Activated T-cell treated with anti-CD3 and anti-CD28 coated beads, Interleukin-2, amount 50 U/mL, for 72 hours (primary cell): ENCODE results near the gene SLC22A23. TPM values are rescaled to one million over a fixed set of nuclear protein-coding genes. Genes with fewer than 3 reads are reported as not detected.

Source experiments
- ATAC-seq, 2 donors: fragments of 150-1000 bp; cut with Tn5 transposase; replicated peaks in 1 of 2; 2 replicates each; pipeline ENCODE4 v1.10.0; 2021; ENCODE audit warnings: moderate library complexity in 2 of 2, mild to moderate bottlenecking in 1 of 2
- DNase-seq, 2 donors: peaks; one replicate each; pipeline ENCODE4 v3.0.0; 2021 to 2022; ENCODE audit warnings: mixed read lengths in 1 of 2
- H3K27ac Mint-ChIP-seq: one replicate; pipeline ENCODE4 v1.8.0; 2022; ENCODE audit warnings: mild to moderate bottlenecking, moderate library complexity, mixed read lengths
- H3K27me3 Mint-ChIP-seq: one replicate; pipeline ENCODE4 v1.8.0; 2022; ENCODE audit warnings: low read depth, mixed read lengths
- H3K36me3 Mint-ChIP-seq, 2 donors: one replicate each; pipeline ENCODE4 v1.8.0; 2022; ENCODE audit warnings: mixed read lengths in 2 of 2, mild to moderate bottlenecking in 1 of 2; ENCODE audit not compliant: insufficient read depth in 2 of 2
- H3K4me1 Mint-ChIP-seq: one replicate; pipeline ENCODE4 v1.8.0; 2022; ENCODE audit warnings: low read depth, mixed read lengths
- H3K4me3 Mint-ChIP-seq, 2 donors: one replicate each; pipeline ENCODE4 v1.8.0; 2022; ENCODE audit warnings: mild to moderate bottlenecking in 2 of 2, mixed read lengths in 2 of 2, moderate library complexity in 2 of 2
- H3K9me3 Mint-ChIP-seq, 2 donors: one replicate each; pipeline ENCODE4 v1.8.0; 2022; ENCODE audit warnings: mixed read lengths in 2 of 2
- total RNA-seq, 2 donors: library from RNA; stranded (reverse); gene quantifications; one replicate each; pipeline ENCODE4 v1.2.3, GENCODE V29; 2022

The SLC22A23 gene
- total RNA-seq, 2 donors from 2014 or later, result 1.5 to 2.0 TPM

GRCh38 chr6:3489027-3489757, 32.3 kb upstream of the SLC22A23 start:
- H3K27me3 Mint-ChIP-seq, result peaks cover 20% of the 10 kb centered on the region
- no peaks in the 10 kb centered on the region for H3K9me3 Mint-ChIP-seq
- ATAC-seq (no peak), DNase-seq (no peak)
- no peaks in the 10 kb centered on the region for H3K36me3 Mint-ChIP-seq
- H3K27ac Mint-ChIP-seq, result no peak overlapping the region
- H3K4me3 Mint-ChIP-seq, result no peak overlapping the region
- H3K4me1 Mint-ChIP-seq, result no peaks in the 10 kb centered on the region

- DNase-seq, result no peak
- peaks cover 4 to 12% of the 10 kb centered on the region in 2 donors for H3K36me3 Mint-ChIP-seq
- peaks cover 7% of the 10 kb centered on the region in 2 donors for H3K9me3 Mint-ChIP-seq
- no peak overlapping the region for H3K4me3 Mint-ChIP-seq
- H3K4me1 Mint-ChIP-seq, result no peaks in the 10 kb centered on the region
- peaks cover 26% of the 10 kb centered on the region for H3K27me3 Mint-ChIP-seq
- no peak overlapping the region for H3K27ac Mint-ChIP-seq
- ATAC-seq, result no peak
These were observed 28.1 kb upstream of the SLC22A23 start for GRCh38 chr6:3484946-3485345.

- H3K27ac Mint-ChIP-seq, result no peak overlapping the region
- H3K36me3 Mint-ChIP-seq, result peaks cover 7 to 14% of the 10 kb centered on the region in 2 donors
- H3K27me3 Mint-ChIP-seq, result peaks cover 29% of the 10 kb centered on the region
- peaks cover 9 to 10% of the 10 kb centered on the region in 2 donors for H3K9me3 Mint-ChIP-seq
- DNase-seq (no peak), ATAC-seq (no peak)
- no peaks in the 10 kb centered on the region for H3K4me1 Mint-ChIP-seq
- no peak overlapping the region for H3K4me3 Mint-ChIP-seq
These were observed 27.3 kb upstream of the SLC22A23 start for GRCh38 chr6:3484192-3484591.

- ATAC-seq (no peak), DNase-seq (no peak)
- Mint-ChIP-seq H3K4me3 (no peak overlapping the region), H3K36me3 (peaks cover 7 to 14% of the 10 kb centered on the region in 2 donors), H3K27me3 (peaks cover 31% of the 10 kb centered on the region), H3K4me1 (no peaks in the 10 kb centered on the region), H3K9me3 (peaks cover 9 to 10% of the 10 kb centered on the region in 2 donors), H3K27ac (no peak overlapping the region)
These were observed 26.8 kb upstream of the SLC22A23 start for GRCh38 chr6:3483675-3484074.

- Mint-ChIP-seq H3K4me1 (no peaks in the 10 kb centered on the region), H3K36me3 (peaks cover 7 to 14% of the 10 kb centered on the region in 2 donors), H3K4me3 (no peak overlapping the region), H3K27me3 (peaks cover 33% of the 10 kb centered on the region), H3K27ac (no peak overlapping the region), H3K9me3 (peaks cover 9 to 10% of the 10 kb centered on the region in 2 donors)
- ATAC-seq, result no peak
- DNase-seq, result no peak
These were observed 26.0 kb upstream of the SLC22A23 start for GRCh38 chr6:3482869-3483268.

- Mint-ChIP-seq H3K4me3 (no peak overlapping the region), H3K4me1 (no peaks in the 10 kb centered on the region), H3K27me3 (peaks cover 29% of the 10 kb centered on the region), H3K9me3 (peaks cover 9 to 10% of the 10 kb centered on the region in 2 donors), H3K36me3 (peaks cover 7 to 14% of the 10 kb centered on the region in 2 donors), H3K27ac (no peak overlapping the region)
- no peak for ATAC-seq
- no peak for DNase-seq
These were observed 24.8 kb upstream of the SLC22A23 start for GRCh38 chr6:3481640-3482039.

- Mint-ChIP-seq H3K36me3 (peaks cover 7 to 14% of the 10 kb centered on the region in 2 donors), H3K27ac (no peak overlapping the region), H3K4me3 (no peak overlapping the region), H3K9me3 (peaks cover 9 to 10% of the 10 kb centered on the region in 2 donors), H3K27me3 (peaks cover 29% of the 10 kb centered on the region), H3K4me1 (no peaks in the 10 kb centered on the region)
- ATAC-seq, result no peak
- no peak for DNase-seq
These were observed 23.2 kb upstream of the SLC22A23 start for GRCh38 chr6:3480009-3480408.

GRCh38 chr6:3473773-3474172, 16.9 kb upstream of the SLC22A23 start:
- Mint-ChIP-seq H3K36me3 (no peaks in the 10 kb centered on the region), H3K4me3 (no peak overlapping the region), H3K9me3 (no peaks in the 10 kb centered on the region), H3K4me1 (no peaks in the 10 kb centered on the region), H3K27ac (no peak overlapping the region), H3K27me3 (peaks cover 11% of the 10 kb centered on the region)
- ATAC-seq (no peak), DNase-seq (no peak)

- no peak for ATAC-seq
- no peaks in the 10 kb centered on the region for H3K9me3 Mint-ChIP-seq
- no peaks in the 10 kb centered on the region for H3K27me3 Mint-ChIP-seq
- no peak overlapping the region for H3K4me3 Mint-ChIP-seq
- H3K4me1 Mint-ChIP-seq, result no peaks in the 10 kb centered on the region
- H3K27ac Mint-ChIP-seq, result no peak overlapping the region
- no peak for DNase-seq
- H3K36me3 Mint-ChIP-seq, result no peaks in the 10 kb centered on the region
These were observed 14.9 kb upstream of the SLC22A23 start for GRCh38 chr6:3471711-3472110.

- ATAC-seq (no peak), DNase-seq (no peak)
- H3K4me3 Mint-ChIP-seq, result no peak overlapping the region
- H3K27me3 Mint-ChIP-seq, result no peaks in the 10 kb centered on the region
- no peaks in the 10 kb centered on the region for H3K9me3 Mint-ChIP-seq
- H3K4me1 Mint-ChIP-seq, result no peaks in the 10 kb centered on the region
- H3K36me3 Mint-ChIP-seq, result no peaks in the 10 kb centered on the region
- H3K27ac Mint-ChIP-seq, result no peak overlapping the region
These were observed 14.4 kb upstream of the SLC22A23 start for GRCh38 chr6:3471286-3471685.

- Mint-ChIP-seq H3K27me3 (no peaks in the 10 kb centered on the region), H3K9me3 (peaks cover 0 to 2% of the 10 kb centered on the region in 2 donors), H3K4me3 (no peak overlapping the region), H3K27ac (no peak overlapping the region), H3K36me3 (no peaks in the 10 kb centered on the region), H3K4me1 (no peaks in the 10 kb centered on the region)
- no peak for DNase-seq
- ATAC-seq, result no peak
These were observed 11.7 kb upstream of the SLC22A23 start for GRCh38 chr6:3468585-3468984.

- Mint-ChIP-seq H3K4me1 (no peaks in the 10 kb centered on the region), H3K36me3 (no peaks in the 10 kb centered on the region), H3K4me3 (no peak overlapping the region), H3K9me3 (peaks cover 0 to 2% of the 10 kb centered on the region in 2 donors), H3K27ac (no peak overlapping the region), H3K27me3 (no peaks in the 10 kb centered on the region)
- ATAC-seq (no peak), DNase-seq (no peak)
These were observed 11.1 kb upstream of the SLC22A23 start for GRCh38 chr6:3467996-3468395.

GRCh38 chr6:3466488-3467219, 9.8 kb upstream of the SLC22A23 start:
- DNase-seq (no peak), ATAC-seq (no peak)
- no peaks in the 10 kb centered on the region for H3K4me1 Mint-ChIP-seq
- H3K36me3 Mint-ChIP-seq, result no peaks in the 10 kb centered on the region
- no peaks in the 10 kb centered on the region for H3K27me3 Mint-ChIP-seq
- H3K9me3 Mint-ChIP-seq, result peaks cover 0 to 2% of the 10 kb centered on the region in 2 donors
- no peak overlapping the region for H3K27ac Mint-ChIP-seq
- no peak overlapping the region for H3K4me3 Mint-ChIP-seq
